Fibroblast of peridontal ligament (primary cell): Measurements from ENCODE around the gene ZMYND10.
A peak's percentile ranks its signal among the peaks of the same experiment; 100 is the strongest.
"Not testable (repeated sequence)": the region's sequence is repeated elsewhere in the genome, so short reads cannot be mapped to it uniquely, and the experiment has no call there.

Source experiments
- DNase-seq: peaks from one replicate; pipeline ENCODE4 v3.0.0-alpha.2; 2010; ENCODE audit errors: extremely low read depth

Gene ZMYND10

GRCh38 chr3:50325497-50326181 is 19.9 kb downstream of the ZMYND10 start:
- no peak for DNase-seq

GRCh38 chr3:50325113-50325480 is 20.4 kb downstream of the ZMYND10 start:
- DNase-seq, result no peak

DNA sequence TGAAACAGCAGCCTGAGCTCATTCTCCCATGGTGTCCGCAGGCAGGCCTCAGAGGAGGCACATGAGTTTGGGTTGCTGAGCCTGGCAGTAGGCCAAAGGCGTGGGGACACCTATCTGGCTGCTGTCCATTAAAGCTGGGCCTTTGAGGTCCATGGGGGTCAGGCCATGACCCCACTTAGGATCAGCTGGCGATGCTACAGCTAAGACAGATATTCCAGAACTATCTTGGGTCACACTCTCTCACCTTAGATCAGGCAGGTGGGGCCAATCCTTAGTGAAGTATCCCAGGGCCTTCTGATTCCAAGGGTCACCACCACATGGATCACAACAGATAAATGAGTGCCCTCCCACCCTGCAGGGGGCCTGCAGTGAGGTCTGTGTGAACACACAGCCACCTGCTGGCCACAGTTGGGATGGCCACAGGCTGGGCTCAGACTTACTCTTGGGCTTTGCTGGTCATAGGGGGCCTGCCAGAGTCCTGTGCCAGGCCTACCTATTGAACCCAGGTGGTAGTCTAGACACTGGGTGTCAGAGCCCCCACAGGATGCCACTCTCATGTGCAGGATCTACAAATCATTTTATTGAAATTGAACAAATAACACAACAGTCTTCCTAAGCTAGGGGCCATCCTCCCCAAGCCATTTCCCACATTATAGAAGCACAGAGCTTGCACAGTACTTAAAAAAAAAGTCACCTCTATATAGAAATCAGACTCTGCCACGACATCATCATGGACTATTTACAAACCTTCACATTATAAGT is 21.0 kb downstream of the ZMYND10 start:
- DNase-seq, result peak; percentile 60

GRCh38 chr3:50323614-50324199 is 21.8 kb downstream of the ZMYND10 start:
- no peak for DNase-seq

DNA sequence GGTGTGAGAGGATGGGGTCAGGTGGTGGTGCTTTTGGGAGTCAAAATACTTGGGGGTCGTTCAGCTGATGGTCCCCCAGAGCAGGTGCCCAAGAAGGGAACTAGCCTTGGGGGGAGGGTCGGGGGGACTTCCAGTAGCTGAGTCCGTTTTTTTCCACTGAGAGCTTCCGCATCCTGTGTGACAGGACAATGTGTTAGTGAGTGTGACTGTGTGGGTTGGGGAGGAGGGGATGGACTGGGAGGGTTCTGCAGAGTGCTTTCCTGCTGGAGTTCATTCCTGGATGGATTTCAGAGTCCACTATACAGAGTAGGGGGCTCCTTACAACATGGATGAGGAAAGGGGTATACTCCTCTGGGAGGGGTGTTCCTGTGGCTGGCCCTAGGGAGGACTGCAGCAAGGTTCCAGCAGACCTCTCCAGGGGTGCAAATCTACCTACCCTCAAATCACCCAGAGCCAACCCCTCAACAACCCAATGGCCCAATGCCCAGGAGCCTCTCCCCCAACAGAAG is 22.4 kb downstream of the ZMYND10 start:
- no peak for DNase-seq

GRCh38 chr3:50322386-50323091 is 23.0 kb downstream of the ZMYND10 start, which contains the start of gene HYAL2:
Gene HYAL2 (minus strand): TSS chr3:50322745. CDS start chr3:50320489, 2,256 bp downstream.
- DNase-seq, result no peak

DNA sequence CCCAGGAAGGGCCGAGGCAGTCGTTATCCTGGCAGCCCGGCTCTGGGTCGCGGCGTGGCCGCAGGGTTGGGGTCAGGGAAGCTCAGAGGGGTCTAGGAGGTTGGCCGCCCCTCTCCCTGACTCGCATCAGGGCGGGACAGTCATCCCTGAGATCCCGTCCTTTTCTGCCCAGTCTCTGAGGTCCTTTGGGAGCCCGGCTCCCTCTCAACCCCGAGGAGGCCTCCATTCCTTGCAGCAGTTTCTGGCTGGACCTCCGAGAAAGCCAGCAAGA is 23.5 kb downstream of the ZMYND10 start:
- no peak for DNase-seq

GRCh38 chr3:50321336-50322114 is 24.0 kb downstream of the ZMYND10 start:
- peak; percentile 78 for DNase-seq

DNA sequence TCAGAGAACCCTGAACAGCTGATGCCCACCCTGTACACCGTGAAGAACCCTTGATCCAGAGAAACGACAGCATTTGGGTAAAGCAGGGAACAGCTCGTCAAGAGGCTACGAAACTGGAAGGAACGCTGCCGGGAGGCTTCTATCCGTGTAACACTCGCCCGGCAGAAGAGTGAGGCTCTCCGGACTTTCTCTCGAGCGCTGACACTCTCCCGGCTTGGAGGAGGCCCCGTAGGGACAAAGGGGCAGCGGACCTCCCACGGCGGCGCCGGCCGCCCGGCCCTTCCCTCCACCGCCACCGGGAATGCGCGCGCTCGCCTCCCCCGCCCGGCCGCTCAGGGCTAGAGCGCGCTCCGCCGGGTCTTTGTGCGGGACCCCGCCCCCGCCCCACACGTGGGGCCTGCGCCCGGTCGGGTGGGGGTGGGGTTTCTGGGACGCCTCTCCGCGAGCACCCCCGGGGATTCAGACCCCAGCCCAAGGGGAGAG is 24.6 kb downstream of the ZMYND10 start:
- peak; percentile 40 for DNase-seq

DNA sequence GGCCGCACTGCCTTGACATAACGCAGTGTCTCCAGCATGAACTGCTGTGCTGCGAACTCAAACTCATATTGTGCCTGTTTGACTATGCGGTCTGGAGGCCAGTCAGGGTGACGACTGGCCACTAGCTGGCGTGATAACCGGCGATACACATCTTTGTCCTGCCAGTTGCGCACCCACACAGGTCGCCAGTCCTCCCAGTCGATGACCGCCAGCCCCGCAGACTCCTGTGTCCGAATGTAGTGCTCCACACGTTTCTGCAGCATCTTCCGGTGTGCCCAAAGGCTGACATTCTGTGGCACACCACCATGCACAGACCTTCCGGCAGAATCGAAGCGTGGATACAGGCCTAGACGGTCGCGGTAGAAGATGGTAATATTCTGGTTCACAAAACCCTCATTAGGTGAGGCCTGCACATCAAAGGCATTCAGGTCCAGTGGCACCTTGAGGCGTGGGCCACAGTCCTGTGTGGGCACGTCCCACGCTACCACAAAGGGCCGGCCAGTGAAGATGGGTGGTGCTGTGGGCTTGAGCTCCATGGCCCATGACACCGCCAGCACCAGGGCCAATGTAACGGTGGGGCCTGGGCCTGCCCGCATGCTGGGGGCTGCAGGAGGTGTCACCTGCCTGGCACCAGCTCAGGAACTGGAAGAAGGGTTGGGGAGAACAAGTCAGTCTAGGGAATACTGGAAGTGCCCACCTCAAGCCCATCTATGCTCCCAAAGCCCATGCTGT is 25.5 kb downstream of the ZMYND10 start:
- DNase-seq, result no peak

DNA sequence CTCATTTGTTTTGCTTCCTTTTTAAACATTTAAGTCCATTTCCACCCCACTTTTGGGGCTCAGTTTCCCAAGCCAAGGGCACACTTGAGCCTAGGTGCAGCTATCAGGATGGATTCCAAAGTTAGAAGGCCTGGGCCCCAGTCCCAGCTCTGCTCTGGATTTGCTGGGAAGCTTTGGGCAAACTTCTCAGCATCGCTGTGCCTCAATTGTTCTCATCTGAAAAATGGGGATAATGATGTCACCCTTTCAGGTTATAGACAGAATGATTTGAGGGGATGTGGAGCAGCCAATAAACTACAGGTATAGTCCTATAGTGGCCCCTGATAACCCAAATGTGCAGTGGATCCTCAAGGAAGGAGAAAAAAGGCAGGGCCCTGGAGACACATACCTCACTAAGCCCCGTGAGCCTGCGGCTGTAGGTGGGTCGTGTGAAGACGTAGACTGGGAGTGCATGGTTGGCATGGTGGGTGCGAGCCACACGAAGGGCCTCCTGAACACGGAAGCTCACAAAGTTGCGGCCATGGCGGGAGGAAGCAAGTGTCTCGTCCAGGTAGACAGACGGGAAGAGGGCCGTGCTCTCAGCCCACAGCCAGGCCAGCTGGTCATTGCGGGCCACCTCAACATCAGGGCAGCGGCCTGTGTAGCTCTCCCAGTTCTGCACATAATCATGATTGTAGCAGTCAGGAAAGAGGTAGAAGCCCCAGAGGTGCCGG is 26.2 kb downstream of the ZMYND10 start:
- no peak for DNase-seq

DNA sequence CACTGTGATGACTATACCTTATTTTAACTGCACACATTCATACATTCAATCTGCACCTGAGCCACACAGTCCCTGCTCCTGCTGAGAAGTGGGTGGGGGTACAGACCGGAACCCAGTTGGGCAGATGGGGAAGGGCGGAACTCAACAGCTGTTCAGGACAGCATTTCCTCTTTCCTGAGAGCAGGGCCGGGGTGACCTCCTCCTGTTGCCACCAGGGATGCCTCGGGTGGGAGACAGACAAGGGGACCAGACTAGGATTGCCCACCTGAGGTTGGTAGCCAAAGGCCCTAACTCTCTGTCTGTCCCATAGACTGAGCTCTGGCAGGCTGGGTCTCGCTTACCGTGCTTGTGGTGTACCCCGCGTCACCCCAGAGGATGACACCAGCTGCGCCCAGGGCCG is 26.9 kb downstream of the ZMYND10 start:
- no peak for DNase-seq

- no peak for DNase-seq
Observed at GRCh38 chr3:50318163-50318562, 27.4 kb downstream of the ZMYND10 start.

DNA sequence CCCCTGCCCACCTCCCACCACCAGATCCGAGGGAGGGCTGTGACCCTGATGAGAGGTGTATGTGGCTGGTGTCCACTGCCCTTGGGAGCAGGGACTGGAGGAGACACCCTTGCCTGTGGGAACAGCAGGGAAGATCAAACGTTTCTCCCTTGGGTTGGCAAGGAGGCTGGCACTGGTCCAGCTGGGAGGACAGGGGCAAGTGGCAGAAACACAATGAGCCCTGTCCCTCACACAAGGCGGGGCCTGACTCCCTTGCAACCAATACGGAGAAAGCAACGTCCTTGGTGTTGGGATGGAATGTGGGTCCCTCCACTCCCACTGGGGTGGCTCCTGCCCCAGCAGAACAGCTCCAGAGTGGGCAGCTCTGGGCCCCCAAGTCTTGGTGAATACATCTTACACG is 28.2 kb downstream of the ZMYND10 start:
- DNase-seq, result no peak

GRCh38 chr3:50316657-50317242 is 28.8 kb downstream of the ZMYND10 start:
- no peak for DNase-seq

- DNase-seq, result no peak
Observed at GRCh38 chr3:50314816-50315215, 30.7 kb downstream of the ZMYND10 start.

DNA sequence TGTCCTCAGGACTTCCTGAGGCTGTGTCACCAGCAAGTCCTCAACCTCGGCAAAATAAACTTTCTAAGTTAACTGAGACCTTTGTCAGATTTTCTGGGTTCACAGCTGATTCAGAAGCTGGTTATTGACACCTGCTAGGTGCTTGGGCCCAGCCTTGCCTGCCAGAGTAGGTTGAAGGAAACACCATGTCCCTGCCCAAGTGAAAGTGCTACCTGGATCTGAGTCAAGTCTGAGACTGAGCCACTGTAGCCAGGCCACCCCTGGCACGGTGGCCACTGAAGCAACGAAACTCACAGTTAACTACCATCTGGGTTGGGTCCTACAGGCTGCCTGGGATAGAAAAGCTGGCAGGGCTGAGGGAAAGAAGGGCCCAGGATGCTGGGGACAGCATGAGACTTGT is 31.2 kb downstream of the ZMYND10 start:
- no peak for DNase-seq

DNA sequence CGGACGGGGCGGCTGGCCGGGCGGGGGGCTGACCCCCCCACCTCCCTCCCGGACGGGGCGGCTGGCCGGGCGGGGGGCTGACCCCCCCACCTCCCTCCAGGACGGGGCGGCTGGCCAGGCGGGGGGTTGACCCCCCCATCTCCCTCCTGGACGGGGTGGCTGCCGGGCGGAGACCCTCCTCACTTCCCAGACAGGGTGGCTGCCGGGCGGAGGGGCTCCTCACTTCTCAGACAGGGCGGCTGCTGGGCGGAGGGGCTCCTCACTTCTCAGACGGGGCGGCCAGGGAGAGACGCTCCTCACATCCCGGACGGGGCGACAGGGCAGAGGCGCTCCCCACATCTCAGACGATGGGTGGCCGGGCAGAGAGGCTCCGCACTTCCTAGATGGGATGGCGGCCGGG is 33.5 kb downstream of the ZMYND10 start:
- DNase-seq, result not testable (repeated sequence)

DNA sequence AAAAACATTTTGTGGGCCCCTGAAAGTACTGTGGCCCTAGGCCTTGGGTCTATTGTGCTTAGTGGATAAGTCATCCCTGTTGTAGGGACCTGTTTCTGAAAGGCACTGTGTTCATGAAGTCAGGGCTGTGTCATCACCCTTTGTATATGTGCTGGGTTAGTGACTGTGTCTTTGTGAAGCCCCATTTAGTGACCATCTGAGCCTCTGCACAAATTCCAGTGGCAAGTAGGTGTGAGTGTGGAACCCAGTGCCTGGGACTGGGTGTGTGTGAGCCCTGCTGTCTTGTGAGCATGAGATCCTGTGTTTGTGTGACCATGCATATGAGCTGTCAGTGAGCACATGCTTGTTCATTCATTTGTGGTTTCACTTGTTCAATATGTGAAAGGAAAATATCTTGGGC is 40.9 kb downstream of the ZMYND10 start:
- no peak for DNase-seq
